EH (cell line): ENCODE results near the gene OR10D3.
"Not testable (repeated sequence)": the region's sequence is repeated elsewhere in the genome, so short reads cannot be mapped to it uniquely, and the experiment has no call there.

ENCODE experiments used
- DNase-seq: peaks from one replicate; pipeline ENCODE4 v3.0.0-alpha.2; 2015; ENCODE audit warnings: low read depth

OR10D3 gene

GRCh38 chr11:124183068-124183467 is at the start of gene OR10D3:
TSS of gene OR10D3 (plus strand) at chr11:124183345. CDS start at chr11:124185270, 1,925 bp downstream.
- DNase-seq, result no peak

GRCh38 chr11:124143034-124143433 is 40.1 kb upstream of the OR10D3 start:
- DNase-seq, result no peak

- DNase-seq, result no peak
These were observed 35.2 kb upstream of the OR10D3 start for GRCh38 chr11:124147951-124148350.

GRCh38 chr11:124150684-124151083 is 32.5 kb upstream of the OR10D3 start:
- no peak for DNase-seq

GRCh38 chr11:124152770-124153407 is 30.3 kb upstream of the OR10D3 start:
- DNase-seq, result no peak

GRCh38 chr11:124153821-124154220 is 29.3 kb upstream of the OR10D3 start:
- no peak for DNase-seq

GRCh38 chr11:124159481-124159880 is 23.7 kb upstream of the OR10D3 start:
- DNase-seq, result no peak

- no peak for DNase-seq
These were observed 22.2 kb upstream of the OR10D3 start for GRCh38 chr11:124160986-124161385.

GRCh38 chr11:124167826-124168231 is 15.3 kb upstream of the OR10D3 start:
- DNase-seq, result no peak

GRCh38 chr11:124168796-124169195 is 14.3 kb upstream of the OR10D3 start:
- DNase-seq, result no peak

- not testable (repeated sequence) for DNase-seq
These were observed 12.8 kb upstream of the OR10D3 start for GRCh38 chr11:124170315-124170714.

- DNase-seq, result no peak
These were observed 12.2 kb upstream of the OR10D3 start for GRCh38 chr11:124170801-124171586.

- DNase-seq, result no peak
These were observed 11.0 kb upstream of the OR10D3 start for GRCh38 chr11:124172101-124172500.

GRCh38 chr11:124172599-124172998 is 10.5 kb upstream of the OR10D3 start:
- no peak for DNase-seq

GRCh38 chr11:124174001-124174583 is 9.1 kb upstream of the OR10D3 start:
- peak; percentile 19 for DNase-seq

GRCh38 chr11:124176925-124177715 is 6.0 kb upstream of the OR10D3 start:
- DNase-seq, result no peak

GRCh38 chr11:124179310-124179709 is 3.8 kb upstream of the OR10D3 start:
- peak; percentile 1 for DNase-seq

- no peak for DNase-seq
These were observed 7.4 kb downstream of the OR10D3 start for GRCh38 chr11:124190298-124191139.

- DNase-seq, result no peak
These were observed 10.3 kb downstream of the OR10D3 start for GRCh38 chr11:124193221-124194010.
